NT2/D1 (cell line): ENCODE data around the gene ITGB3BP.

ENCODE experiments used
- SUZ12 ChIP-seq: IDR thresholded peaks from 2 replicates; pipeline ENCODE4 v1.6.1; 2011; ENCODE audit not compliant: insufficient read length, insufficient read depth; ENCODE audit errors: extremely low read depth
- ZNF274 ChIP-seq: IDR thresholded peaks from 2 replicates; pipeline ENCODE4 v1.6.1; 2011; ENCODE audit warnings: mild to moderate bottlenecking, low read depth, low read length

GRCh38 chr1:63548877-63549276 lies 25.9 kb upstream of the ITGB3BP start:
- TF ChIP-seq ZNF274 (no peak), SUZ12 (no peak)
